Stimulated activated CD8-positive, alpha-beta memory T cell treated with anti-CD3 and anti-CD28 coated beads, Interleukin-7, amount 100 ng/mL, for 4 hours (primary cell): ENCODE measurements around the gene PTPMT1.
"Not testable (repeated sequence)": the region's sequence is repeated elsewhere in the genome, so short reads cannot be mapped to it uniquely, and the experiment has no call there.

Experiments
- DNase-seq, 2 donors: peaks; one replicate each; pipeline ENCODE4 v3.0.0-alpha.2; 2020; ENCODE audit warnings: low read depth in 2 of 2

PTPMT1 gene

DNA sequence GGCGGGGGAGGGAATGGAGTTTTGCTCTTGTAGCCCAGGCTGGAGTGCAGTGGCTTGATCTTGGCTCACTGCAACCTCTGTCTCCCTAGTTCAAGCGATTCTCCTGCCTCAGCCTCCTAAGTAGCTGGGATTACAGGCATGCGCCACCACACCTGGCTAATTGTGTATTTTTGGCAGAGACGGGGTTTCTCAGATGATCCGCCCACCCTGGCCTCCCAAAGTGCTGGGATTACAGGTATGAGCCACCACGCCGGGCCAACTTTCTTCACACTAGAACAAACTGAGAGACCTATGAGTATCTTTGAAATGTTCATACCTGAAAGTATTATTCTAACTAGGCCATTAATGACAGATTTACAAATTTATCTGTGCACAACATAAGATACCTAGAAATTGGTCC is 19.1 kb upstream of the PTPMT1 start:
- DNase-seq, result not testable (repeated sequence)

DNA sequence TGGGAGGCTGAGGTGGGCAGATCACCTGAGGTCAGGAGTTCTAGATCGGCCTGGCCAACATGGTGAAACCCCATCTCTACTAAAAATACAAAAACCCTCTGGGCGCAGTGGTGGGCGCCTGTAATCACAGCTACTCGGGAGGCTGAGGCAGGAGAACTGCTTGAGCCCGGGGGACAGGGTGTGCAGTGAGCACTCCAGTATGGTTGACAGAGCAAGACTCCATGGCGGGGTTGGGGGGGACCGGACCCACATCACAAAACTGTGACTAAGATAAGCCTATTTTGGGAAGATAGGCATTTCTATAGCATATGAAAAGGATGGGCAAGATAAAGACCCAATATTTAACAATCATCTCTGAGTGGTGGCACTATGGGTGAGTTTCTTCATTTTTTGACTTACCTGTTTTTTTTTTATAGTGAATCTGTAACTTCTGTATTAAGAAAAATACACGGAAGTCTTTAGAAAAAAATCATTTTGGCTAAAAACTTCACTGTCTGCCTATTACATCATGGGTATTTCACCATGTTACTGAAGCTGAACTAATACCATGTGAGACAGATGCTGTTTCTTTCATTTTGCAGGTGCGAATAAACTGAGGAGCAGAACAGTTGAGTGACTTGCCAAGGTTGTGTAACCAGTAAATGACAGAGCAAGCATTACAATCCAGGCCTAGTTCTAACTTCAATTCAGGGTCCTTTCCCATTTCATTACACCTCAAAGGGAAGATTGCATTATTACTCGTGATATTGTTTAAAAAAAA is 14.9 kb upstream of the PTPMT1 start:
- no peak for DNase-seq

DNA sequence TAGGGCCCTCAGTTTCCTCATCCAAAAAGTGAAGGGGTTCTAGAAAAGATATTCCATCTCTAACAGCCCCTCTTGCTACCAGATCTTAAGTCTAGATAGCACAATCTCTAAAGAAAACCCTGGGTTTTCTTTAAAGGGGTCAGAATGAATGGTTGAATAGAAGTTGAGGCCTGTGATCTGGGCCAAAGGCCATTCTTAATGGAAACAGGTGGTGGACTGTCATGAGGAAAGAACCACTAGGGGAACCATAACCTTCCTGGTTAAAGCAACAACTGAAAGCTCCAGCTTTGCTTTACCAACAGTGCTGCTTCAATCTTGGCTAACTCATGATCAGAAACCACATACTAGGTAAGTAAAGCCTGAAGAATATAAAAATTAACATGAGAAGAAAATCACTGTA is 14.3 kb upstream of the PTPMT1 start:
- no peak for DNase-seq

DNA sequence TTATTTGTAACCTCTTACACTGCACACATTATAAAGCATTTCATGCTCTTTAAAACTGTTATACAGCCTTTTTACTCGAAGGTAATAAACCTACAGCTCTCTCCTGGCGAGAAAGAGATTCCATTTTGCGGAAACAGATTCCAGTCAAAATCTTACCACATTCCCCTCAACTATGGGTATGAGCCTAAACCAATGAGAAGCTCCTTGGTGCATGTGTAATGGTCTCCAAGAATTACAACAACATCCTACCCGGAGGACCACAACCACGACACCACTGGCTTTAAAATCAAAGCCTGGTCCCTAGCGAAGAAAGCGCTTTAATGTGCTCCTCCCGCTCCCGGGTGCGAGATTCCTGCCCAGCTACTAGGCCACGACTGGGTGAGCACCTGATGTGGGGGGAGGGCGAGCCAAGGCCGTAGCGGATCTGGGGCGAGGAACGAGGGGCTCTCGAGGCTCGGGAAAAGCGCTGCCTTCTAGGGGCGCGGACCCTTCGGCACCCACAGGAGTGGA is 13.3 kb upstream of the PTPMT1 start:
- DNase-seq, result peak in 1 of 2 donors; percentile 7

DNA sequence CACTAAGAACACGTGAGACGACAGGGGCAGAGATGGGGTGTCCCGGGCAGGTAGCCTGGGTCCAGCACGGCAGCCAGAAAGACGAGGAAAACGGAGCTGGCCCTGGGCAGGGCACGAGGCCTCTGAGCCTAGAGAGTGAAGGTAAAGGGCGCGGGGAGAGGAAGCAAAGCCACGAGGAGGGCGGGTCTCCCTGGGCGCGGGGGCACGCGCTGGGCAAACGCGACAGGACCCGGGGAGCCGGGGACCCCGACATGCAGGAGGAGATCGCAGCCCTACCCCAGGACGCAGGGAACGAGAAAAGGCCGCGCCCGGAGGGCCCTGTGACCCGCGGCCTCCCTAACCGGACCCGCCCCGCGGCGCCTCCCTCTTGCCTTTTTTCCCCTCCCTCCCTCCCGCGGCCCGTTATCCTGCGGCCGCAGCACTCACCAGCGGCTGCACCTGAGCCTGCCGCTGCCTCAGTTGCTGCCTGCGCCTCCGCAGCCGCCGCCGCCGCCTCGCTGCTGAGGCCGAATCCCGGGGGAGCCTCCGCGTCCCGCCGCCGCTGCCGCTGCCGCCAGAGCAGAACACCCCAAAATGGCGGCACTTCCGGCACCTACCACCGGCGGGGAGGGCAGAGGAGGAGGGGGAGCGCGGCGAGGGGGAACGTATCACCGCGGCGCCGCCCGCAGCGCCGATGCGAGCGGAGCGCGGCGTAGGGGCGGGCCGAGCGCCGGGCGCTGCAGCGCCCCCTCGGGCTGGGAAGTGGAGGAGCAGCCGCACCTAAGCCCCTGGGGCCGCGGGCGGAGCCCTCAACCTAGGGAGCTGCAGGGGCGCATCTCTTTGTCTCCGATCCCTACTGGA is 12.6 kb upstream of the PTPMT1 start, which contains the start of gene CELF1:
TSS of gene CELF1 (minus strand) at position 567 of the 840 bp plus-strand sequence. CDS start 53,609 bp downstream, outside the sequence.
- peak; percentile 83 to 90 for DNase-seq

DNA sequence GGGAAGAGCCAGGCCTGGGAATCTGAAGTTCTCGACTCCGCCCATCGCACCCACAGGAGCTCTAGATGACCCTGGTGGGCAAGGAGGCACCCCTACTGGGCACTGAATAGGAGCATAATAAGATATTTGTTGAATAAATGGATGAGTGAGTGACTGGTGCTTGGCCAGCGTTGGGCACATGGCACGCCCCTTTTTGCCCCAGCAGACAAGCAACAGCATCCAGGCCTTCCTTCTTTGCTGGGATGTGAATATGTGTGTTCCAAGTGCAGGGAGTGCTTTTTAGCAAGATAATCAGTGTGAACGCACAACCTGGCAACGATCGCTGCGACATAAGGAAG is 12.0 kb upstream of the PTPMT1 start:
- DNase-seq, result no peak

DNA sequence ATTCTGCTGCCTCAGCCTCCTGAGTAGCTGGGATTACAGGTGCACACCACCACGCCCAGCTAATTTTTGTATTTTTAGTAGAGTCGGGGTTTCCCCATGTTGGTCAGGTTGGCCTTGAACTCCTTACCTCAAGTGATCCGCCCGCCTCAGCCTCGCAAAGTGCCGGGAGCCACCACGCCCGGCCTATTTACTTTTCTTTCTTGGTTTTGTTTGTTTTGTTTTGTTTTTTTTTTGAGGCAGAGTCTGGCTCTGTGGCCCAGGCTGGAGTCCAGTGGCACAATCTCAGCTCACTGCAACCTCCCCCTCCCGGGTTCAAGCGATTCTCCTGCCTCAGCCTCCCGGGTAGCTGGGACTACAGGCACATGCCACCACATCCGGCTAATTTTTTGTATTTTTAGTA is 8.4 kb upstream of the PTPMT1 start:
- not testable (repeated sequence) for DNase-seq

DNA sequence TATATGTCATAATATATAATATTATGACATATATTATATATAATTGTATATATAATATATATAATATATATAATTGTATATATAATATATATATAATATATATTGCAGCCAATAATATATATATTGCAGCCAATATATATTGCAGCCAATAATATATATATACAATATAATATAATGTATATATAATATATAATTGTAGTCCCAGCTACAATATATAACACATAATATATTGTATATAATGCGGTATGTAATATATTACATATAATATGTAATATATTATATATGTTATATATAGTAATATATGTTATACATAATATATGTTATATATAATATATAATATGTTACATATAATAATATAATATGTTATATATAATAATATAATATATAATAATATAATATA is 6.7 kb upstream of the PTPMT1 start:
- no peak for DNase-seq

DNA sequence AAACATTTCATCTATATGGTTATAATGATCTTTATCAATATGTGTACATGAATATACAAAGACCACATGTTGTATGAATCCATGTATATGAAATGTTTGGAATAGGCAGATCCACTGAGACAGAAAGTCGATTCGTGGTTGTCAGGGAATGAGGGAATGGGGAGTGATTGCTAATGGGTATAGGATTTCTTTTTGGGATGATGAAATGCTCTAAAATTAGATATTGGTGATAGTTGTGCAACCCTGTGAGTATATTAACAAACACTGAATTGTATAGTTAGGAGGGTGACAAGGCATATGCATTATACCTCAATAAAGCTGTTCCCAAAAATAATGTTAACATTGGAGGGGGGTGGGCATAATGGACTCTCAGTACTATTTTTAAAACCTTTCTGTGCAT is 5.0 kb upstream of the PTPMT1 start:
- DNase-seq, result no peak

DNA sequence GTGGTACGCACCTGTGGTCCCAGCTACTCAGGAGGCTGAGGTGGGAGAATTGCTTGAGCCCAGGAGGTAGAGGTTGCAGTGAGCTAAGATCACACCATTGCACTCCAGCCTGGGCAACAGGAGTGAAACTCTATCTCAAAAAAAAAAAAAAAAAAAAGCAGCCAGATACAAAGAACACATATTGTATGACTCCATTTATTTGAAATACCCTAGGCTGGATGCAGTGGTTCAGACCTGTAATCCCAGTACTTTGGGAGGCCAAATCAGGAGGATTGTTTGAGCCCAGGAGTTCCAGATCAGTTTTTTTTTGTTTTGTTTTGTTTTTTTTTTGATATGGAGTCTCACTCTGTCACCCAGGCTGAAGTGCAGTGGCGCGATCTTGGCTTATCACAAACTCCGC is 3.0 kb upstream of the PTPMT1 start:
- DNase-seq, result not testable (repeated sequence)

DNA sequence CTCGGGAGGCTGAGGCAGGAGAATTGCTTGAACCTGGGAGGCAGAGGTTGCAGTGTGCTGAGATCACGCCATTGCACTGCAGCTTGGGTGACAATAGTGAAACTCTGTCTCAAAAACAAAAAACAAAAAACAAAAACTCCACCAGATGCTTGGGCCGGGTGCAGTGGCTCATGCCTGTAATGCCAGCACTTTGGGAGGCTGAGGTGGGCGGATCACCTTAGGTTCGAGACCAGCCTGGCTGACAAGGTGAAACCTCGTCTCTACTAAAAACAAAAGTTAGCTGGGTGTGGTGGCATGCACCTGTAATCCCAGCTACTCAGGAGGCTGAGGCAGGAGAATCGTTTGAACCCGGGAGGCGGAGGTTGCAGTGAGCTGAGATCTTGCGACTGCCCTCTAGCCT is 1.0 kb upstream of the PTPMT1 start:
- not testable (repeated sequence) for DNase-seq

DNA sequence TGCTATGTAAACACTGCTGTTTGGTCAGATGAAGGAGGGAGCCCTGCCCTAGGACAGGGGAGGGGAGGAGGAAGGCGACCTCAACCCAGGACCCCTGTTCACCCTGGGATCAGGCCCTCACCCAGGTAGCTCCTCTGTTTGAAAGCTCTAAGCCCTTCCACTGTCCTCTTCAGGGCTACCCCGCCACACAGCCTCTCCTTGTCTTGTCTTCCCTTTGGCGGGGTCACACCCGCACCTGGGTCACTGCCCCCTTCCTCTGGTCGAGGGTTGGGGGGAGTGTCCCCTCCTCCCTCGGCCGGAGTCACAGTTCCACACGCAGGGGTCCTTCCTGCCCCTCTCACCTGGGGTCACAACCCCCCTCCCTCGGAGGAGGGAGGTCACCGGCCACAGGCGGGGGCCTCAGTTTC is 463 bp upstream of the PTPMT1 start:
- no peak for DNase-seq

DNA sequence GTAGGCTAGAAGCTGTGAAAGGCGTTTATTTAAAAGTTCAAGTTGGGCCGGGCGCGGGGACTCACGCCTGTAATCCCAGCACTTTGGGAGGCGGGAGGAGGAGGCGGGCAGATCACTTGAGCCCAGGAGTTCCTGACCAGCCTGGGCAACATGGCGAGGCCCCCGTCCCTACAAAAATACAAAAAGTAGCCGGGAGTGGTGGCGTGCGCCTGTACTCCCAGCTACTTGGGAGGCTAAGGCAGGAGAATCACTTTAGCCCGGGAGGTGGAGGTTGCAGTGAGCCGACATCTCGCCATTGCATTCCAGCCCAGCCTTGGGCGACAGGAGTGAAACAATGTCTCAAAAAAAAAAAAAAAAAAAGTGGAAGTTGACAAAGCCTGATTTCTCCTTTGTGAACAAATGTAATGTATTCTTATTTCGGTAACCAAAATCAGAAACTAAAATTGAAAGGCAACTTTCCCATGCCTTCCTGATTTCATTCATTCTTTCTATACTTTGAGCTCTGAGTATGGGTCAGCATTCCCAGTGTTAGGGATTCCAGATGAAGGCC is 825 bp downstream of the PTPMT1 start:
- no peak for DNase-seq

DNA sequence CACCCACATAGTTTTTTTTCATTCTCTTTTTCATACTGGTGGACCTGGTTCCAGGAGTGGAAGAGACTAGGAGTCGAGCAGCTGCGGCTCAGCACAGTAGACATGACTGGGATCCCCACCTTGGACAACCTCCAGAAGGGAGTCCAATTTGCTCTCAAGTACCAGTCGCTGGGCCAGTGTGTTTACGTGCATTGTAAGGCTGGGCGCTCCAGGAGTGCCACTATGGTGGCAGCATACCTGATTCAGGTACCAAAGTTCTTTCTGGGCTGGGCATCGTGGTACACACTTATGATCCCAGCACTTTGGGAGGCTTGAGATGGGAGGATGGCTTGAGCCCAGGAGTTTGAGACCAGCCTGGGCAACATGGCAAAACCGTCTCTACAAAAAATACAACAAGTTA is 4.2 kb downstream of the PTPMT1 start:
- no peak for DNase-seq

DNA sequence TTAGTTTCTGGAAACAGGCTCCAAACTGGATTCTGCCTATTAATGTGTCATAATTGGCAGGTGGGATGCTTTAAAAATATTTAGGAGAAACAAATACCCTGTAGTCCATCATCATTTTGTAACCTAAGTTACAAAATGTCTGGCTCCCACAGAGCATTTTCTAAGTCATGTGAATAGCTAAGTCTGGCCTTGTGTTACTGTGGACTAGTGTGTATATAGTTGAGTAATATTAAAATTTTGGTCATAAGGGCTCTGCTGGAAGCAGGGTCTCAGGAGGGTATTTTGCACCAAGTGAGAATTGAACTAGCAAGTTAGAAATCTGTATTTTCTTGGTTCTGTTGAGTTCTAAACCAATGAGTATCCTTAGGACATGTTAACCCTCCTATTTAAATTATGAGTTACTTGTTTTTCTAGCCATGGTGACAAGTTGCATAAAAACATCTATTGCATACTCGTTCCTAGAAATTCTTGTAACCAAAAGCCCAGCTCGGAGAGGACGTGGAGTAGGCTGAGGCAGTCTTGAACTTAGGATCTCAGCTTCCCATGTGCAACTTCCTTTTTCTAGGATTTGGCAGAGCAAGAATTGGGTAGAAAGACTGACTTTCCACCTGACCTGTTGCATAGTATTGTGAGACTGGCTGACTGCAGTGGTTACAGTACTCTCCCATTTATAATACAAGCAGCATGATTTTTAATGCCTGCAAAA is 5.4 kb downstream of the PTPMT1 start:
- no peak for DNase-seq

DNA sequence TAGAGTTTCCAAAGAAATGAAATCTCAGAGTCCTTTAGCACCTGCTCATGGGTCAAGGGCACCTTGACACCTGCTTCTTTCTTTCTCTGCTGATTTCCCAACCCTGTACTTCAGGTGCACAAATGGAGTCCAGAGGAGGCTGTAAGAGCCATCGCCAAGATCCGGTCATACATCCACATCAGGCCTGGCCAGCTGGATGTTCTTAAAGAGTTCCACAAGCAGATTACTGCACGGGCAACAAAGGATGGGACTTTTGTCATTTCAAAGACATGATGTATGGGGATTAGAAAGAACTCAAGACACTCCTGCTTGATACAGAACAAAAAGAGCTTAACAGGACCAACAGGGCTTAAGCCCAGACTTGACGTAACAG is 5.9 kb downstream of the PTPMT1 start:
- DNase-seq, result no peak

DNA sequence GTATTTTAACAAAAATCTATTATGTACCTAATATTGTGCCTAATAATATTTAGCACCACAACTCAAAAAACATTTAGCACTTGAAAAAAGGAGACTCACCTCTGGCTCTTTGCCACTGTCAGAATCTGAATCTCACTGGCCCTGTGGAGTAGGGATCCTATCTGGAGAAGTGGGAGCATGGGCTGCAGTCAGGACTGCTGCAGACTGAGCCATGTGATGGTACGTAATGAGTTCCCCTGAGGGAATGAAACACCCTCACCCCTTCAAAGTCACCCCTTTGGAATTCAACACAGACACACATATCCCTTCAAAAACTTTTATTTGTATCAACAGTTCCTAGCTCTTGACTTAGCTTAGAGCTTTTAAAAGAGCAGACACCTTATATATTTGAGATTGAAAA is 6.5 kb downstream of the PTPMT1 start:
- no peak for DNase-seq

DNA sequence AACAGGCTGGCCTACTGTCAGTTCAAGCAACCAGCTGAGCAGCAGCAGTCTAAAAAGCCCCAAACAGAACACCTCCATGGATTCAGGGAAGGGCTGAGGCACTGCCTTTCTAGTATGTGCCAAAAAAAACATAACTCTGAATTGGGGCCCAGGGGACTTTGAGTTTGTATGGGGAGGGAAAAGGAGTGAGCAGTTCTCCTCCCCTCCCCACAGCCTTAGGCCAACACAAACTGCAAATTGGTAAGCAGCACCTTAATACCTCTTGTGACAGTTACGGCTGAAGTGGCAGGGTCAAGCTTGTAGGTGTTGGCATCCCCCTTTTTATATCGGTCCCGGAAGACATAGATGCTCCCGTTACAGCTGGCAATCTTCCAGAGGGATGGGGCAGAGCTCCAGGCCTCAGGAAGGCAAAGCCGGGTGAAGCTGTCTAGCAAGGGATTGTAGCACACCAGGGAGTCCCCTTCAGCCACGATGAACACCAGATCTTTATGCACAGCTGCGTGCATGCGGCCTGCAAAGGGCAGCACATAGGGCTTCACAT is 7.4 kb downstream of the PTPMT1 start:
- DNase-seq, result no peak

DNA sequence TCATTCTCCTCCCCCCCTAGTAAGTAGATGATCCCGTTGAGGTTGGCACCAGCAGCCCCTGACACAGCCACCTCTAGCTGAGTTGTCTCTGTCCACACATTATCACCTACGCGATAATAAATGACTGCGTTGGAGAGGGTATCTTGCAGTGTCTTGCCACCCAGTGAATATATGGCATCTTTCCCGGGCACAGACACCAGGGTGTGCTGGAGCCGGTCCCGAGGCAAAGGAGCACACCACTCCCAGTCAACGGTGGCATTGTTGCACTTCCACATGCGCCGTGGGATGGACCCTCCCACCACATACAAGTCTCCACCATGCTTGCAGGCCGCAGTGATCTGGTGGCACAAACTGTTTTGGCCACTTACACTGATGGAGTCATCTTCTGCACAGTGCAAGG is 7.9 kb downstream of the PTPMT1 start:
- no peak for DNase-seq

DNA sequence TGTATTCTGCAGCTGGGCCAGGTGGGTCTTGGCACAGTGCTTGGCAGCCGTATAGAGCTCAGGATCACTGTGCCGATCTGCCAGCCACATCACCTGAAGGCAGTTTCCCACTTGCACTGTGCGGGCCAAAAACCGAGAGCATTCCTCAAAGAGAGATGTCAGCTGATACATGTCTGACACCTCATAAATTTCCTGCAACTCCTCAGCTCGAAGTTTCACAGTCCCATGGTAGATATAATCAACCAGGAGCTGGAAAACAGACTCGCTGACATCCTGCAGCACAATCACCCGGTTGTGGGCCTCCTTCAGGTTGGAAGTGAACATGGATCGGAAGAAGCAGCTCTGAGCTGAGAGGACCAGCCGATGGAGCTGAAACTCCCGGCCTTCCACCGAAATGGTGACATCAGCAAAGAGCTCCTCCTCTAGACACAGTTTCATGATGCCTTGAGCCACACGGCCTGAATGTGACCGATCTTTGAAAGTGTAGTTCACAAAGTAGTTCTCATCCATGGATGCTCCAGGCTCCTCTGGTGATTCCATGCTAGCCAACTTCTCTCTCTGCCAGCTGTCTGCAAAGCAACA is 12.2 kb downstream of the PTPMT1 start:
- no peak for DNase-seq
